ENCODE measurements around the gene DEFB110. TPM values are rescaled to one million over a fixed set of nuclear protein-coding genes. Genes with fewer than 3 reads are reported as not detected.

Gene DEFB110
- total and polyA plus RNA-seq, 7 donors = not detected

DNA sequence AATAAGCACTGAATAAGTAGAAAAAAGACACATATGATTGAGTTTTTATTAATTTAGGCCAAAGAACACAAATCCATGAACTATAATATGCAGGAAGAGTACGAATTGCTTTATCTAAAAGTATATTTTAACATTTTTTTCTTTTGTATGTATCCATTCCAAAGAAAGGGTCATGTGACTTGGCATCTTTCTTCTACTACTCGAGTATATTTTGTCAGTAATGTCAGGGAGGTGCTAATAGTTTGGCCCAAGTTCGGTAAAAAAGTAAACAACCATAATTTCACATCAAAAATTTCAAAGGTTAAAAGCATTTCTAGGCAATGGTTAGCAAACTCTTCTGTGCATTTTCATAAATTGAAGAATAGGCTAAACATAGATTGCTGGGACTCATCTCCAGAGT lies 18.7 kb downstream of the DEFB110 start:
- 59 to 67% (median 61%) methylated on average over 3 of the region's 3 CpGs for WGBS, 3 donors
- H3K4me3 ChIP-seq = no peak overlapping the region
- no peak for DNase-seq
- H3K27ac ChIP-seq = no peak overlapping the region
- TF ChIP-seq, protein P1, sequence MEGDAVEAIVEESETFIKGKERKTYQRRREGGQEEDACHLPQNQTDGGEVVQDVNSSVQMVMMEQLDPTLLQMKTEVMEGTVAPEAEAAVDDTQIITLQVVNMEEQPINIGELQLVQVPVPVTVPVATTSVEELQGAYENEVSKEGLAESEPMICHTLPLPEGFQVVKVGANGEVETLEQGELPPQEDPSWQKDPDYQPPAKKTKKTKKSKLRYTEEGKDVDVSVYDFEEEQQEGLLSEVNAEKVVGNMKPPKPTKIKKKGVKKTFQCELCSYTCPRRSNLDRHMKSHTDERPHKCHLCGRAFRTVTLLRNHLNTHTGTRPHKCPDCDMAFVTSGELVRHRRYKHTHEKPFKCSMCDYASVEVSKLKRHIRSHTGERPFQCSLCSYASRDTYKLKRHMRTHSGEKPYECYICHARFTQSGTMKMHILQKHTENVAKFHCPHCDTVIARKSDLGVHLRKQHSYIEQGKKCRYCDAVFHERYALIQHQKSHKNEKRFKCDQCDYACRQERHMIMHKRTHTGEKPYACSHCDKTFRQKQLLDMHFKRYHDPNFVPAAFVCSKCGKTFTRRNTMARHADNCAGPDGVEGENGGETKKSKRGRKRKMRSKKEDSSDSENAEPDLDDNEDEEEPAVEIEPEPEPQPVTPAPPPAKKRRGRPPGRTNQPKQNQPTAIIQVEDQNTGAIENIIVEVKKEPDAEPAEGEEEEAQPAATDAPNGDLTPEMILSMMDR (IDR thresholded peaks at IDR 0.05) = no peak
- no peaks in the 10 kb centered on the region for H3K36me3 ChIP-seq (ENCODE audit: insufficient read depth in 1 of 2, low read depth in 1 of 2)
- H3K4me1 ChIP-seq = no peaks in the 10 kb centered on the region
- no peak for ATAC-seq
- intact Hi-C loops (cut with DNase I) = no loop called here
- no peaks in the 10 kb centered on the region for H3K9me3 ChIP-seq
- no peaks in the 10 kb centered on the region for H3K27me3 ChIP-seq (ENCODE audit: insufficient read depth in 3 of 3, low read length in 2 of 3)

DNA sequence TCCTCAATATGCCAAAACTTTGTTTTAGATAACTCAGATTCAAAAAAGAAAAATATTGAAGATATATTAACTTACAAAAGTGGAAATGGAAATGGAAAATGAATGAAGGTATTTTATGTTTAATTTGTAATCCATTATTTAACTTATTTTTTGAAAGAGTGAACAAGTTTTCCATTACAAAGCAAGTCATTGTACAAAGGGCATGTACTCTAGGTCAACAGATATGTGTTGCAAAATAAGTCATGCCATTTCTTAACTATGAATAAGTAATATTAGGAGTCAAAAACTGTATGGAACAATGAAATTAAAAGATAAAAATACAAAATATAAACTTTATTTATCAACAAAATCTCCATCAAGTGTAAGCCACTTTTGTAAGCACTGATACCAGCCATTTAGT lies 26.5 kb downstream of the DEFB110 start:
- Histone ChIP-seq H3K9me3 (no peaks in the 10 kb centered on the region), H3K27me3 (ENCODE audit: insufficient read depth in 3 of 3, low read length in 2 of 3) (no peaks in the 10 kb centered on the region), H3K4me3 (no peak overlapping the region), H3K4me1 (no peaks in the 10 kb centered on the region), H3K27ac (no peak overlapping the region), H3K36me3 (ENCODE audit: insufficient read depth in 1 of 2, low read depth in 1 of 2) (no peaks in the 10 kb centered on the region)
- DNase-seq (no peak), ATAC-seq (no peak)
- intact Hi-C loops (cut with DNase I) = no loop called here
- TF ChIP-seq, protein P1 (IDR thresholded peaks at IDR 0.05) = no peak

DNA sequence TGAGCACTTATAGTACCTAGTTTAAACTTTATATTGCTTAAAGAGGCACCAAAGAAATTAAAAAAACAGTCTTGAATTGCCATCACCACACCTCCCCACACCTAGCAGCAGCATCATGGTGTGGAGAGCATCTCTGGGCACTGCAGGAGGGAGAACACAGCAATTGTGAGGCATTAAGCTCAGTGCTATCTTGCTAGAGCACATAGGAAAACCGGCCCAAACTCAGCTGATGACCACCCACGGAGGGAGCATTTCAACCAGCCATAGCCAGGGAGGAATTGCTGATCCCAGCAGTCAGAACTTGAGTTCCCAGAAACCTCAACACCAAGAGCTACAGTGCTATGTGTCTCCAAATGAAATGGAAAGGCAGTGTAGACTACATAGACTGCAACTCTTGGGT lies 32.9 kb downstream of the DEFB110 start:
- ATAC-seq (no peak), DNase-seq (no peak)
- Histone ChIP-seq H3K4me3 (no peak overlapping the region), H3K27me3 (ENCODE audit: insufficient read depth in 3 of 3, low read length in 2 of 3) (no peaks in the 10 kb centered on the region), H3K4me1 (no peaks in the 10 kb centered on the region), H3K36me3 (ENCODE audit: insufficient read depth in 1 of 2, low read depth in 1 of 2) (no peaks in the 10 kb centered on the region), H3K9me3 (no peaks in the 10 kb centered on the region), H3K27ac (no peak overlapping the region)
- WGBS, 3 donors = 63 to 83% (median 77%) methylated on average over 2 of the region's 2 CpGs
- intact Hi-C loops (cut with DNase I) = no loop called here
- TF ChIP-seq, protein P1 (IDR thresholded peaks at IDR 0.05) = no peak

DNA sequence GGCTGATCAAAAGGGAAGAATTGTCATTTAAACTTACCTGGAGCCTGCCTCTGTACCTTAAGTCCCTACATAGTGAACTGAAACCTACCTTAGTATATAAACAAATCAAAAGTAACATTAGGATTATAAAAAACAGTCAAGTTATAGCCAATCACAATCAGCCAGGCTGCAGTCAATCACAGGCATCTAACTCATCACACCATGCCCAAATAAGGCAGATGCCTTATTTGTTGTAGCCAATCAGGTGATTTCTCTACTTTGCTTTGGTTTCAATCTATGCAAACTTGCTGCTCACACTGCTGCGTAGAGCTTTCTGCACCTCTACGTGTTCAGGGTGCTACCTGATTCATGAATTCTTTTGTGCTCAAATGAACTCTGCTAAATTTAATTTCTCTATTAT lies 34.0 kb downstream of the DEFB110 start:
- H3K4me3 ChIP-seq = no peak overlapping the region
- no peak for ATAC-seq
- 90 to 93% (median 91%) methylated on average over 2 of the region's 2 CpGs for WGBS, 3 donors
- H3K36me3 ChIP-seq (ENCODE audit: insufficient read depth in 1 of 2, low read depth in 1 of 2) = no peaks in the 10 kb centered on the region
- TF ChIP-seq, protein P1 (IDR thresholded peaks at IDR 0.05) = no peak
- H3K27me3 ChIP-seq (ENCODE audit: insufficient read depth in 3 of 3, low read length in 2 of 3) = no peaks in the 10 kb centered on the region
- DNase-seq = no peak
- H3K27ac ChIP-seq = no peak overlapping the region
- H3K9me3 ChIP-seq = no peaks in the 10 kb centered on the region
- H3K4me1 ChIP-seq = no peaks in the 10 kb centered on the region
- intact Hi-C loops (cut with DNase I) = no loop called here

DNA sequence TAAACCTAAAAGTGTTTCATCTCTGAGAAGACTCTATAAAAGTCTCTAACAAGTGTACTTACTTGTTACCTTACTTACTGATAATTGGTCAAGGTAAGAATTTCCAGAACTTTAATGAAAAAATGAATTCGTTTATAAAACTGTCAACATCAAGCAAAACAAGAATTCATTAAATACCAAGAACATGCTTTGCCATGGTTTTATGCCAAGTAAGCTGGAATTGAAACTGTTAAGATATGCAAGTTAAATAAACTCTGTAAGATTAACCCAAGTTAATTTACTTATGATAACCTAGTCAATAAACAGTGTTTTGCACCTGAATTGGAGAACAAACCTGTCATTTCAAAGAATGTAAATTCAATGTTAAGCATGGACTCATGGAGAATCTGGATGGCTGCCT lies 35.2 kb downstream of the DEFB110 start:
- Histone ChIP-seq H3K36me3 (ENCODE audit: insufficient read depth in 1 of 2, low read depth in 1 of 2) (no peaks in the 10 kb centered on the region), H3K4me3 (no peak overlapping the region), H3K9me3 (no peaks in the 10 kb centered on the region), H3K27ac (no peak overlapping the region), H3K27me3 (ENCODE audit: insufficient read depth in 3 of 3, low read length in 2 of 3) (no peaks in the 10 kb centered on the region), H3K4me1 (no peaks in the 10 kb centered on the region)
- 51 to 61% (median 55%) methylated on average over 1 of the region's 1 CpG for WGBS, 3 donors
- TF ChIP-seq, protein P1 (IDR thresholded peaks at IDR 0.05) = no peak
- DNase-seq (no peak), ATAC-seq (no peak)
- intact Hi-C loops (cut with DNase I) = no loop called here
